Ovary (tissue), 3 donors: ENCODE data around the gene ALK.

Source experiments
- EP300 ChIP-seq: sonication (generic); formaldehyde crosslinking; IDR thresholded peaks from one replicate; pipeline ENCODE4 v1.6.1; 2017; ENCODE audit warnings: antibody characterized with exemption
- POLR2A ChIP-seq: fragments of 450-650 bp; IDR thresholded peaks from one replicate; pipeline ENCODE4 v1.6.1; 2017; ENCODE audit warnings: antibody characterized with exemption, mild to moderate bottlenecking, moderate library complexity
- TF ChIP-seq, protein P1 (sequence below), 3 donors: fragments of 450-650 bp in 2 of 3; fragments of 200-600 bp in 1 of 3; IDR thresholded peaks; one replicate each; pipeline versions ENCODE4 v1.5.1 to v1.8.0; 2016 to 2022; ENCODE audit warnings: antibody characterized with exemption in 3 of 3, mild to moderate bottlenecking in 1 of 3
- donor health status: DM: no; HTN: no; CAD: no.

DNA sequence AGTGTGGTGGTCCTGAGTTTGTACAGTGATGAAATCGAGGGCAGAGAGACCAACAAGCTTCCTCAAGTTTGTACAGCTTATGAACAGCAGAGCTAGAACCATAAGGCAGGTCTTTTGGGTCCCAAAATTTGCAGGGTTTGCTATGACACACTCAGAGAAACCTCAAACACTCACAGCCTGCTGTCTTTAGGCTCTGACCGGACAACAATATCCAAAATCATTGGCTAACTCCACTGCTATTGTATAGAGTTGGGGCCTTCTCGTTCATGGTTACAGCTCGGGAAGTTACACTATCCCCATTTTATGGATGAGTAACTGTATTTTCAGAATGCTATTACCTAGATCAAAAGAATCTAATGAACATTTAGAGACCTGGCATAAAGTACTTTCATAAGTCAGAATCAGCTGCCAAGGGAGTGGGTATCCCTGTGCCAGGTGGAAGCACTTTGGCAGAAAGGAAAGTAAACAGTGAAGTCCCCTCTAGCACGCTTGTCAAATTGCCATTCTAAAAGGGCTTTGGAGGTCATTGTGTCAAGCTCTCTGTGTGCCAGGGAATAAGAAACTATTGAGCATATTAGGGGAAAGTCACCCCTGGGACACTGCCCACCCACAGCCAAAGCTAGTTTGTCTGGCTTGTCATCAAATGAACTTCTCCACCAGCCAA lies 331.8 kb downstream of the ALK start:
- TF ChIP-seq, protein P1, sequence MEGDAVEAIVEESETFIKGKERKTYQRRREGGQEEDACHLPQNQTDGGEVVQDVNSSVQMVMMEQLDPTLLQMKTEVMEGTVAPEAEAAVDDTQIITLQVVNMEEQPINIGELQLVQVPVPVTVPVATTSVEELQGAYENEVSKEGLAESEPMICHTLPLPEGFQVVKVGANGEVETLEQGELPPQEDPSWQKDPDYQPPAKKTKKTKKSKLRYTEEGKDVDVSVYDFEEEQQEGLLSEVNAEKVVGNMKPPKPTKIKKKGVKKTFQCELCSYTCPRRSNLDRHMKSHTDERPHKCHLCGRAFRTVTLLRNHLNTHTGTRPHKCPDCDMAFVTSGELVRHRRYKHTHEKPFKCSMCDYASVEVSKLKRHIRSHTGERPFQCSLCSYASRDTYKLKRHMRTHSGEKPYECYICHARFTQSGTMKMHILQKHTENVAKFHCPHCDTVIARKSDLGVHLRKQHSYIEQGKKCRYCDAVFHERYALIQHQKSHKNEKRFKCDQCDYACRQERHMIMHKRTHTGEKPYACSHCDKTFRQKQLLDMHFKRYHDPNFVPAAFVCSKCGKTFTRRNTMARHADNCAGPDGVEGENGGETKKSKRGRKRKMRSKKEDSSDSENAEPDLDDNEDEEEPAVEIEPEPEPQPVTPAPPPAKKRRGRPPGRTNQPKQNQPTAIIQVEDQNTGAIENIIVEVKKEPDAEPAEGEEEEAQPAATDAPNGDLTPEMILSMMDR (IDR thresholded peaks at IDR 0.05): no peak
- no peak for TF ChIP-seq POLR2A
- no peak for TF ChIP-seq EP300
